Mammary epithelial cell (primary cell): ENCODE results near the gene CXCR6.

Source experiments
- CTCF ChIP-seq, 2 donors: IDR thresholded peaks in 1 of 2; conservative IDR thresholded peaks in 1 of 2; 2 replicates each; pipeline ENCODE4 v1.5.1; 2011 to 2012; ENCODE audit warnings: inconsistent platforms in 2 of 2, low read length in 2 of 2, mild to moderate bottlenecking in 2 of 2, control low read depth in 1 of 2, low read depth in 1 of 2; ENCODE audit not compliant: insufficient read depth in 1 of 2; ENCODE audit errors: extremely low read depth in 1 of 2
- EZH2 ChIP-seq: IDR thresholded peaks from 2 replicates; pipeline ENCODE4 v1.6.1; 2012; ENCODE audit warnings: low read length, inconsistent platforms, borderline replicate concordance

- TF ChIP-seq CTCF (conservative IDR thresholded peaks at IDR 0.05 in 1 of 2, IDR thresholded peaks at IDR 0.05 in 1 of 2; ENCODE audit: extremely low read depth in 1 of 2, insufficient read depth in 1 of 2, low read depth in 1 of 2, low read length in 2 of 2) = no peak
- TF ChIP-seq EZH2 = no peak
Measured at GRCh38 chr3:45987368-45988291, 44.4 kb downstream of the CXCR6 start.
